GM12801 (cell line): ENCODE measurements around the gene SCRN1.

Source experiments
- CTCF ChIP-seq: IDR thresholded peaks from one replicate; pipeline ENCODE4 v1.5.1; 2011; ENCODE audit warnings: control low read depth; ENCODE audit not compliant: insufficient read length; ENCODE audit errors: extremely low read depth

Gene SCRN1

GRCh38 chr7:29953726-29954347 lies 35.8 kb downstream of the SCRN1 start:
- no peak for TF ChIP-seq CTCF

GRCh38 chr7:29951206-29951605 lies 38.4 kb downstream of the SCRN1 start:
- no peak for TF ChIP-seq CTCF

GRCh38 chr7:29950480-29950879 lies 39.1 kb downstream of the SCRN1 start:
- no peak for TF ChIP-seq CTCF

GRCh38 chr7:29948587-29948986 lies 41.0 kb downstream of the SCRN1 start:
- no peak for TF ChIP-seq CTCF

- TF ChIP-seq CTCF: no peak
Measured at GRCh38 chr7:29946428-29947186, 43.0 kb downstream of the SCRN1 start.

- no peak for TF ChIP-seq CTCF
Measured at GRCh38 chr7:29945259-29945809, 44.3 kb downstream of the SCRN1 start.

GRCh38 chr7:29940199-29940598 lies 49.4 kb downstream of the SCRN1 start:
- TF ChIP-seq CTCF: no peak
